CD4-positive, alpha-beta T cell (primary cell): ENCODE results near the gene CINP. TPM values are rescaled to one million over a fixed set of nuclear protein-coding genes. Genes with fewer than 3 reads are reported as not detected.

Experiments
- ATAC-seq: fragments of 200-7000 bp; cut with Tn5 transposase; one replicate; pipeline ENCODE4 v1.10.0; 2022; ENCODE audit warnings: mild to moderate bottlenecking; ENCODE audit not compliant: poor library complexity
- CTCF ChIA-PET: fragments of 350-600 bp; sonication (Branson Sonifier 250); formaldehyde crosslinking; loops from one replicate; lab custom pipeline; 2021; ENCODE audit warnings: antibody characterized with exemption, inconsistent platforms; lab: Charles Lee
- POLR2A ChIA-PET: fragments of 350-600 bp; sonication (Branson Sonifier 250); formaldehyde crosslinking; loops from one replicate; lab custom pipeline; 2021; ENCODE audit warnings: antibody characterized with exemption, inconsistent platforms; lab: Charles Lee
- DNase-seq, 14 experiments: peaks; one replicate each; pipeline ENCODE4 v3.0.0-alpha.2; 2013 to 2020; ENCODE audit warnings: mixed read lengths in 2 of 14
- H3K27ac ChIP-seq, 2 donors: one replicate each; pipeline versions ENCODE4 v1.5.1 to v1.7.0; 2013; ENCODE audit warnings: low read length in 2 of 2, low read depth in 1 of 2, mild to moderate bottlenecking in 1 of 2
- H3K27me3 ChIP-seq, 2 experiments: 1 replicate in 1 of 2; 2 replicates in 1 of 2; pipeline versions ENCODE4 v1.6.1 to v1.7.0; 2013; ENCODE audit warnings: low read length in 2 of 2, control low read depth in 1 of 2, mild to moderate bottlenecking in 1 of 2, moderate library complexity in 1 of 2; ENCODE audit not compliant: insufficient read depth in 2 of 2, control insufficient read depth in 1 of 2
- H3K36me3 ChIP-seq: one replicate; pipeline ENCODE4 v1.6.1; 2013; ENCODE audit warnings: low read length, control low read depth; ENCODE audit not compliant: insufficient read depth
- H3K4me1 ChIP-seq: one replicate; pipeline ENCODE4 v1.6.1; 2013; ENCODE audit warnings: low read length, control low read depth; ENCODE audit not compliant: insufficient read depth
- H3K4me3 ChIP-seq: one replicate; pipeline ENCODE4 v1.5.1; 2013; ENCODE audit warnings: mild to moderate bottlenecking, low read length, moderate library complexity
- H3K9me3 ChIP-seq, 2 experiments: 1 replicate in 1 of 2; 2 replicates in 1 of 2; pipeline versions ENCODE4 v1.6.1 to v1.7.0; 2013; ENCODE audit warnings: low read length in 2 of 2, mild to moderate bottlenecking in 2 of 2, control low read depth in 1 of 2, moderate library complexity in 1 of 2; ENCODE audit not compliant: control insufficient read depth in 1 of 2, insufficient read depth in 1 of 2
- H3K27ac Mint-ChIP-seq: one replicate; pipeline ENCODE4 v1.8.0; 2020; ENCODE audit warnings: mixed read lengths
- H3K27me3 Mint-ChIP-seq: one replicate; pipeline ENCODE4 v1.8.0; 2021; ENCODE audit warnings: mixed read lengths
- H3K36me3 Mint-ChIP-seq: one replicate; pipeline ENCODE4 v1.8.0; 2021; ENCODE audit warnings: low read depth, mixed read lengths
- H3K4me1 Mint-ChIP-seq: one replicate; pipeline ENCODE4 v1.8.0; 2021; ENCODE audit warnings: low read depth, mixed read lengths
- H3K4me3 Mint-ChIP-seq: one replicate; pipeline ENCODE4 v1.8.0; 2020; ENCODE audit warnings: mild to moderate bottlenecking, mixed read lengths
- H3K9me3 Mint-ChIP-seq: one replicate; pipeline ENCODE4 v1.8.0; 2020; ENCODE audit warnings: mixed read lengths
- intact Hi-C, 2 experiments: fragments of 100-400 bp; cut with DNase I in 1 of 2; cut with micrococcal nuclease in 1 of 2; formaldehyde crosslinking; loops; one replicate each; pipeline versions ENCODE4 v1.15.1 to v1.9.0; 2023 to 2025; cut with DNase I, micrococcal nuclease
- total RNA-seq, 174 experiments: library from RNA in 2 of 174; stranded (reverse) in 2 of 174; gene quantifications; one replicate each; pipeline ENCODE4 v1.2.3 and lab custom pipeline; 2021 to 2026
- TF ChIP-seq, protein P1 (sequence below): fragments of 200-600 bp; IDR thresholded peaks from one replicate; pipeline ENCODE4 v1.8.0; 2022; ENCODE audit warnings: antibody characterized with exemption, mild to moderate bottlenecking

CINP gene
- total RNA-seq, 2 experiments from 2014 or later: 12.6 to 14.5 TPM

DNA sequence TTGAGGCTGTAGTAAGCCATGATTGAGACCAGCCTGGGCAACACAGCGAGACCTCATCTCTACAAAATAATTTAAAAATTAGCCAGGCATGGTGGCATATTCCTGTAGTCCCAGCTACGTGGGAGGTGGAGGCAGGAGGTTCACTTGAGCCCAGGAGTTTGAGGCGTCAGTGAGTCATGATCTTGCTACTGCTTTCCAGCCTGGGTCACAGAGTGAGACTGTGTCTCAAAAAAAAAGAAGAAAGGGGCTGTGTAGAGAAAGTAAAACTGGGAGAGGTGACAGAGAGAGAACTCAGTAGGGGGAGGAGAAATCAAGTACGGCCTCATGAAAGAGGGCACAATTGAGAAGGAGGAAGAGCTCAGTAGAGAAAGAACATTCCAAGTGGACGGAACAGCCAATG is 12.4 kb upstream of the CINP start:
- POLR2A ChIA-PET: no interaction called here
- H3K4me3 ChIP-seq: no peak overlapping the region
- H3K9me3 ChIP-seq: no peaks in the 10 kb centered on the region
- Mint-ChIP-seq H3K27me3 (no peaks in the 10 kb centered on the region), H3K4me1 (no peaks in the 10 kb centered on the region), H3K36me3 (peaks cover 31% of the 10 kb centered on the region), H3K9me3 (no peaks in the 10 kb centered on the region), H3K4me3 (no peak overlapping the region), H3K27ac (no peak overlapping the region)
- CTCF ChIA-PET: no interaction called here
- ATAC-seq: no peak
- peaks cover 3% of the 10 kb centered on the region for H3K4me1 ChIP-seq
- intact Hi-C loops: no loop called here
- DNase-seq: no peak
- no peak overlapping the region for H3K27ac ChIP-seq
- TF ChIP-seq, protein P1, sequence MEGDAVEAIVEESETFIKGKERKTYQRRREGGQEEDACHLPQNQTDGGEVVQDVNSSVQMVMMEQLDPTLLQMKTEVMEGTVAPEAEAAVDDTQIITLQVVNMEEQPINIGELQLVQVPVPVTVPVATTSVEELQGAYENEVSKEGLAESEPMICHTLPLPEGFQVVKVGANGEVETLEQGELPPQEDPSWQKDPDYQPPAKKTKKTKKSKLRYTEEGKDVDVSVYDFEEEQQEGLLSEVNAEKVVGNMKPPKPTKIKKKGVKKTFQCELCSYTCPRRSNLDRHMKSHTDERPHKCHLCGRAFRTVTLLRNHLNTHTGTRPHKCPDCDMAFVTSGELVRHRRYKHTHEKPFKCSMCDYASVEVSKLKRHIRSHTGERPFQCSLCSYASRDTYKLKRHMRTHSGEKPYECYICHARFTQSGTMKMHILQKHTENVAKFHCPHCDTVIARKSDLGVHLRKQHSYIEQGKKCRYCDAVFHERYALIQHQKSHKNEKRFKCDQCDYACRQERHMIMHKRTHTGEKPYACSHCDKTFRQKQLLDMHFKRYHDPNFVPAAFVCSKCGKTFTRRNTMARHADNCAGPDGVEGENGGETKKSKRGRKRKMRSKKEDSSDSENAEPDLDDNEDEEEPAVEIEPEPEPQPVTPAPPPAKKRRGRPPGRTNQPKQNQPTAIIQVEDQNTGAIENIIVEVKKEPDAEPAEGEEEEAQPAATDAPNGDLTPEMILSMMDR: no peak
- peaks cover 20% of the 10 kb centered on the region for H3K36me3 ChIP-seq
- no peaks in the 10 kb centered on the region for H3K27me3 ChIP-seq

DNA sequence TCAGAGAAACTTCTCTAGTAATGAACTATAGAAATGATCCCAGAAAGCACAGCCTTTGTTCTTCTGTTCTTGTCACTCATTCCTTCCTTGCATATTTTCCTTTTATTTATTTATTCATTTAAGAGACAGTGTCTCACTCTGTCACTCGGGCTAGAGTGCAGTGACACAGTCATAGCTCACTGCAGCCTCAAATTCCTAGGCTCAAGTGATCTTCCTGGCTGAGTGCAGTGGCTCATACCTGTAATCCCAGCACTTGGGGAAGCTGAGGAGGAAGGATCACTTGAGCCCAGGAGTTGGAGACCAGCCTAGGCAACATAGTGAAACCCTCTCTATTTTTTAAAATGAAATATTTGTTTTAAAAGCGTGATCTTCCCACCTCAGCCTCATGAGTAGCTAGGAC is 11.6 kb upstream of the CINP start:
- POLR2A ChIA-PET: interaction anchor here (1.1 kb wide), 1 partner anchor 20 kb away, joined by 3 read pairs; no protein-coding TSS in a partner anchor
- CTCF ChIA-PET: no interaction called here
- Mint-ChIP-seq H3K9me3 (no peaks in the 10 kb centered on the region), H3K4me3 (no peak overlapping the region), H3K4me1 (no peaks in the 10 kb centered on the region), H3K27ac (no peak overlapping the region), H3K27me3 (no peaks in the 10 kb centered on the region), H3K36me3 (peaks cover 29% of the 10 kb centered on the region)
- TF ChIP-seq, protein P1: no peak
- Histone ChIP-seq H3K4me3 (no peak overlapping the region), H3K36me3 (peaks cover 20% of the 10 kb centered on the region), H3K27ac (no peak overlapping the region), H3K27me3 (no peaks in the 10 kb centered on the region), H3K9me3 (no peaks in the 10 kb centered on the region), H3K4me1 (peaks cover 3% of the 10 kb centered on the region)
- no peak for ATAC-seq
- intact Hi-C loops: no loop called here
- no peak for DNase-seq

DNA sequence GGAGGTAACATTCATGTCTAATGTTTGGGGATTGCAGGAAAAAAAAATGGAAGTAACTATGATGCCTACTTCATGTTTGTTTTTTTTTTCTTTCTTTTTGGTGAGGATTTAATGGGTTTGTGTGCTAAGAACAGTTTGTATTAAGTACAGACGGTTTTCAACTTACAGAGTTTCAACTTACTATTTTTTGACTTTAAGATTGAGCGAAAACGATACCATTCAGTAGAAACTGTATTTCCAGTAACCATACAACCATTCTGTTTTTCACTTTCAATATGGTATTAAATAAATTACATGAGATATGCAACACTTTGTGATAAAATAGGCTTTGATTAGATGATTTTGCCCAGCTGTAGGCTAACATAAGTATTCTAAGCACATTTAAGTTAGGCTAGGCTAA is 10.4 kb upstream of the CINP start:
- Histone ChIP-seq H3K4me1 (peaks cover 3% of the 10 kb centered on the region), H3K4me3 (no peak overlapping the region), H3K36me3 (peaks cover 13% of the 10 kb centered on the region), H3K9me3 (no peaks in the 10 kb centered on the region), H3K27ac (no peak overlapping the region), H3K27me3 (no peaks in the 10 kb centered on the region)
- ATAC-seq (no peak), DNase-seq (no peak)
- intact Hi-C loops: no loop called here
- Mint-ChIP-seq H3K36me3 (peaks cover 19% of the 10 kb centered on the region), H3K4me3 (no peak overlapping the region), H3K9me3 (no peaks in the 10 kb centered on the region), H3K27ac (no peak overlapping the region), H3K27me3 (no peaks in the 10 kb centered on the region), H3K4me1 (no peaks in the 10 kb centered on the region)
- CTCF ChIA-PET: interaction anchor here (0.6 kb wide), 1 partner anchor 109 kb away, joined by 3 read pairs; no protein-coding TSS in a partner anchor
- TF ChIP-seq, protein P1: no peak
- POLR2A ChIA-PET: no interaction called here
